Aorta (tissue), 5 donors: ENCODE results near the gene MED13L. TPM values are rescaled to one million over a fixed set of nuclear protein-coding genes. Genes with fewer than 3 reads are reported as not detected.

ENCODE experiments used
- ATAC-seq: fragments of 200-7000 bp; cut with Tn5 transposase; one replicate; pipeline ENCODE4 v1.9.1; 2022; ENCODE audit warnings: moderate library complexity; ENCODE audit not compliant: low FRiP score
- DNase-seq, 2 donors: peaks; one replicate each; pipeline ENCODE4 v3.0.0-alpha.2; 2020
- H3K27ac ChIP-seq, 2 donors: one replicate each; pipeline ENCODE4 v1.5.1; 2013; ENCODE audit warnings: low read length in 2 of 2, mild to moderate bottlenecking in 2 of 2, moderate library complexity in 2 of 2, control low read depth in 1 of 2, inconsistent platforms in 1 of 2, low read depth in 1 of 2
- H3K27me3 ChIP-seq, 2 donors: one replicate each; pipeline ENCODE4 v1.6.1; 2013; ENCODE audit warnings: control low read depth in 1 of 2, low read length in 1 of 2, mild to moderate bottlenecking in 1 of 2, moderate library complexity in 1 of 2; ENCODE audit not compliant: insufficient read depth in 2 of 2, control insufficient read depth in 1 of 2
- H3K36me3 ChIP-seq, 2 donors: one replicate each; pipeline ENCODE4 v1.6.1; 2013; ENCODE audit warnings: control low read depth in 1 of 2, low read length in 1 of 2, mild to moderate bottlenecking in 1 of 2; ENCODE audit not compliant: insufficient read depth in 2 of 2, control insufficient read depth in 1 of 2
- H3K4me1 ChIP-seq, 2 donors: one replicate each; pipeline ENCODE4 v1.6.1; 2013; ENCODE audit warnings: low read length in 2 of 2, control low read depth in 1 of 2, mild to moderate bottlenecking in 1 of 2, moderate library complexity in 1 of 2; ENCODE audit not compliant: insufficient read depth in 2 of 2, control insufficient read depth in 1 of 2
- H3K4me3 ChIP-seq, 2 donors: one replicate each; pipeline ENCODE4 v1.5.1; 2013; ENCODE audit warnings: low read length in 2 of 2, control low read depth in 1 of 2, mild to moderate bottlenecking in 1 of 2
- H3K9me3 ChIP-seq: one replicate; pipeline ENCODE4 v1.6.1; 2013; ENCODE audit warnings: mild to moderate bottlenecking, low read length; ENCODE audit not compliant: control insufficient read depth
- WGBS, 2 donors: extraction: QIAGEN DNeasy Blood & Tissue Kit; methylation state at CpG; one replicate each; pipeline ENCODE4 v1.1.7; 2013; 5-methylcytosine and 5-hydroxymethylcytosine counted together
- intact Hi-C, 2 donors: fragments of 100-400 bp; cut with DNase I; formaldehyde crosslinking; loops; one replicate each; pipeline versions ENCODE4 v1.14.2 to v1.15.0; 2022
- polyA plus RNA-seq, 2 donors: library from polyadenylated mRNA; stranded (reverse); fragments of 200-250 nt; gene quantifications; one replicate each; pipeline ENCODE4 v1.2.3, GENCODE V29; 2013
- total RNA-seq, 2 donors: library from RNA; stranded (reverse); fragmentation: NEBNext Ultra II Directional; extraction: Animal tissue kit (Norgen Biotek cat#: 25700); gene quantifications; one replicate each; pipeline ENCODE4 v1.2.1, GENCODE V29; 2021
- donor health status: healthy with polysubstance abuse.
- donor health status: Bipolar disorder and iron deficiency.
- donor health status: DM: no; HTN: no; CAD: no.
- donor health status: DM: no; HTN: no; CAD: no.
- donor health status: DM: yes; HTN: yes; CAD: no.

Gene MED13L
- total and polyA plus RNA-seq, 4 donors, result 16.7 to 215 (median 114) TPM

GRCh38 chr12:116059904-116060303, 217.6 kb downstream of the MED13L start:
- no peak overlapping the region for H3K4me3 ChIP-seq
- no peak overlapping the region for H3K27ac ChIP-seq
- H3K27me3 ChIP-seq, result no peaks in the 10 kb centered on the region
- no peaks in the 10 kb centered on the region for H3K36me3 ChIP-seq
- no peak for DNase-seq
- no peaks in the 10 kb centered on the region for H3K9me3 ChIP-seq
- H3K4me1 ChIP-seq, result no peaks in the 10 kb centered on the region
- intact Hi-C loops, result no loop called here
- no peak for ATAC-seq
- 81 to 93% methylated on average over 4 of the region's 4 CpGs for WGBS, 2 donors

- Histone ChIP-seq H3K27ac (no peak overlapping the region), H3K4me3 (no peak overlapping the region), H3K4me1 (no peaks in the 10 kb centered on the region), H3K9me3 (no peaks in the 10 kb centered on the region), H3K36me3 (no peaks in the 10 kb centered on the region), H3K27me3 (no peaks in the 10 kb centered on the region)
- DNase-seq, result no peak
- intact Hi-C loops, result no loop called here
- no peak for ATAC-seq
- whole genome bisulfite sequencing, 2 donors, result 24% methylated on average over 3 of the region's 3 CpGs
These were observed 218.9 kb downstream of the MED13L start for GRCh38 chr12:116058574-116058973.

GRCh38 chr12:116057356-116057755, 220.1 kb downstream of the MED13L start:
- no peak for DNase-seq
- no peak for ATAC-seq
- WGBS, 2 donors, result 83 to 86% methylated on average over 3 of the region's 3 CpGs
- Histone ChIP-seq H3K36me3 (no peaks in the 10 kb centered on the region), H3K27ac (no peak overlapping the region), H3K4me1 (no peaks in the 10 kb centered on the region), H3K27me3 (no peaks in the 10 kb centered on the region), H3K4me3 (no peak overlapping the region), H3K9me3 (no peaks in the 10 kb centered on the region)
- intact Hi-C loops, result no loop called here

- peaks cover 0 to 3% of the 10 kb centered on the region in 2 donors for H3K4me1 ChIP-seq
These were observed 221.4 kb downstream of the MED13L start for GRCh38 chr12:116055895-116056607.

GRCh38 chr12:116054280-116054679, 223.2 kb downstream of the MED13L start:
- no peak overlapping the region for H3K4me3 ChIP-seq
- no peaks in the 10 kb centered on the region for H3K9me3 ChIP-seq
- no peaks in the 10 kb centered on the region for H3K36me3 ChIP-seq
- H3K27ac ChIP-seq, result no peak overlapping the region
- H3K27me3 ChIP-seq, result no peaks in the 10 kb centered on the region
- ATAC-seq (no peak), DNase-seq (no peak)
- intact Hi-C loops, result no loop called here
- H3K4me1 ChIP-seq, result peaks cover 0 to 3% of the 10 kb centered on the region in 2 donors
- 85 to 90% methylated on average over 2 of the region's 2 CpGs for WGBS, 2 donors

More at GRCh38 chr12:116055895-116056607, 221.4 kb downstream of the MED13L start:
- no peak for ATAC-seq
- no peaks in the 10 kb centered on the region for H3K36me3 ChIP-seq
- intact Hi-C loops, result no loop called here
- WGBS, 2 donors, result 78 to 81% methylated on average over 3 of the region's 3 CpGs
- H3K9me3 ChIP-seq, result no peaks in the 10 kb centered on the region
- H3K27ac ChIP-seq, result no peak overlapping the region
- no peaks in the 10 kb centered on the region for H3K27me3 ChIP-seq
- DNase-seq, result no peak
- H3K4me3 ChIP-seq, result no peak overlapping the region

- peaks cover 0 to 3% of the 10 kb centered on the region in 2 donors for H3K4me1 ChIP-seq
- no peaks in the 10 kb centered on the region for H3K9me3 ChIP-seq
- ATAC-seq, result peak; percentile 87
- intact Hi-C loops, result no loop called here
- H3K27me3 ChIP-seq, result no peaks in the 10 kb centered on the region
- 15 to 24% methylated on average over 3 of the region's 3 CpGs for WGBS, 2 donors
- no peaks in the 10 kb centered on the region for H3K36me3 ChIP-seq
- H3K4me3 ChIP-seq, result no peak overlapping the region
- DNase-seq, result peak in 1 of 2 donors; percentile 59
- no peak overlapping the region for H3K27ac ChIP-seq
These were observed 223.9 kb downstream of the MED13L start for GRCh38 chr12:116053479-116054200.

- Histone ChIP-seq H3K9me3 (no peaks in the 10 kb centered on the region), H3K36me3 (no peaks in the 10 kb centered on the region), H3K4me1 (peaks cover 3% of the 10 kb centered on the region in 2 donors), H3K27ac (no peak overlapping the region), H3K27me3 (no peaks in the 10 kb centered on the region), H3K4me3 (no peak overlapping the region)
- no peak for DNase-seq
- intact Hi-C loops, result no loop called here
- WGBS, 2 donors, result 74 to 80% methylated on average over 5 of the region's 5 CpGs
- ATAC-seq, result no peak
These were observed 227.2 kb downstream of the MED13L start for GRCh38 chr12:116050275-116050674.

GRCh38 chr12:116048879-116049278, 228.6 kb downstream of the MED13L start:
- H3K4me1 ChIP-seq, result peaks cover 5 to 7% of the 10 kb centered on the region in 2 donors
- DNase-seq, result no peak
- intact Hi-C loops, result no loop called here
- no peak overlapping the region for H3K27ac ChIP-seq
- H3K9me3 ChIP-seq, result no peaks in the 10 kb centered on the region
- H3K4me3 ChIP-seq, result no peak overlapping the region
- ATAC-seq, result no peak
- no peaks in the 10 kb centered on the region for H3K27me3 ChIP-seq
- no peaks in the 10 kb centered on the region for H3K36me3 ChIP-seq

- intact Hi-C loops, result no loop called here
- DNase-seq (no peak), ATAC-seq (no peak)
- Histone ChIP-seq H3K4me3 (no peak overlapping the region), H3K27me3 (no peaks in the 10 kb centered on the region), H3K9me3 (no peaks in the 10 kb centered on the region), H3K36me3 (no peaks in the 10 kb centered on the region), H3K27ac (no peak overlapping the region), H3K4me1 (peaks cover 2 to 11% of the 10 kb centered on the region in 2 donors)
These were observed 231.5 kb downstream of the MED13L start for GRCh38 chr12:116046039-116046438.
